ENCODE results near the gene APMAP. TPM values are rescaled to one million over a fixed set of nuclear protein-coding genes. Genes with fewer than 3 reads are reported as not detected.

Gene APMAP
- total and polyA plus RNA-seq, 10 of the 15 experiments (the other 5 are each of a cell fraction or from before 2014, with no cell fraction given), result 12.1 to 60.2 (median 32.7) TPM

- peak; percentile 92 for TF ChIP-seq PKNOX1 (IDR thresholded peaks at IDR 0.05)
- TF ChIP-seq JUNB (IDR thresholded peaks at IDR 0.05), result peak; percentile 45; the same call in 1 of the 2 replicates
- no peak for TF ChIP-seq SP1 (IDR thresholded peaks at IDR 0.05; ENCODE audit: low read depth, low read length)
- no peak for TF ChIP-seq ZNF384 (IDR thresholded peaks at IDR 0.05; ENCODE audit: borderline replicate concordance, low read depth, low read length)
- TF ChIP-seq SMC3 (IDR thresholded peaks at IDR 0.05; ENCODE audit: borderline replicate concordance, low read length), result peak; percentile 99
These were observed 2.2 kb upstream of the APMAP start (continued) for GRCh38 chr20:24994470-24995368.

GRCh38 chr20:24994186-24994465, 1.6 kb upstream of the APMAP start:
- H3K27me3 ChIP-seq (replicated peaks in 1 of 2; ENCODE audit: control insufficient read depth in 2 of 2, insufficient read depth in 2 of 2, low read length in 1 of 2), result no peaks in the 10 kb centered on the region
- peaks cover 27% of the 10 kb centered on the region for H3K79me2 ChIP-seq (ENCODE audit: control insufficient read depth, insufficient read depth, low read length)
- ChIA-PET CTCF (interaction anchor here (0.6 to 13.8 kb wide), 16 partner anchors 10 to 414 kb away, joined by 3 to 244 read pairs (median 6); partner anchors contain the start of genes ACSS1, GINS1 and PYGB), POLR2A (interaction anchor here (0.6 to 1.2 kb wide), 4 partner anchors 59 to 70 kb away, joined by 3 to 6 read pairs (median 4); partner anchors contain the start of gene ACSS1), RAD21 (ENCODE audit: unreplicated experiment) (interaction anchor here (0.9 to 4.7 kb wide), 8 partner anchors 42 to 405 kb away, joined by 3 to 87 read pairs (median 6); partner anchors contain the start of gene ACSS1), SMC1A (ENCODE audit: uncharacterized antibody, unreplicated experiment) (interaction anchor here (0.8 to 4.8 kb wide), 9 partner anchors 9 to 405 kb away, joined by 3 to 116 read pairs (median 5); partner anchors contain the start of gene ACSS1)
- H3K9ac ChIP-seq (ENCODE audit: control insufficient read depth, insufficient read depth, low read length), result no peak overlapping the region
- H2AFZ ChIP-seq (ENCODE audit: control insufficient read depth, low read depth, low read length), result no peak overlapping the region
- FAIRE-seq, result no peak
- intact Hi-C loops (cut with micrococcal nuclease; ENCODE audit: unreplicated experiment) (no loop called here), in situ Hi-C loops (cut with MboI) (loop anchor here (5.0 kb wide), 2 partner anchors 68 to 183 kb away; no protein-coding TSS in a partner anchor)
- no peak overlapping the region for H3K27ac ChIP-seq (ENCODE audit: control insufficient read depth, insufficient read depth)
- H4K20me1 ChIP-seq (ENCODE audit: control insufficient read depth, insufficient read depth), result no peaks in the 10 kb centered on the region
- no peak for DNase-seq (ENCODE audit: low read depth, low spot score)
- H3K4me3 ChIP-seq, result no peak overlapping the region
- peaks cover 5% of the 10 kb centered on the region; the same call in 1 of the 2 replicates for H3K4me1 ChIP-seq (ENCODE audit: control insufficient read depth, insufficient read depth, low read length)
- WGBS (ENCODE audit: insufficient coverage, insufficient replicate concordance, low lambda C conversion rate, missing lambda C conversion rate), result 53% methylated on average over 1 of the region's 1 CpG
- no peak for ATAC-seq
- no peaks in the 10 kb centered on the region for H3K36me3 ChIP-seq (ENCODE audit: control insufficient read depth in 2 of 2, insufficient read depth in 2 of 2, low read length in 1 of 2)
- no TSS peak for BruUV-seq (replicated peaks)
- H3K9me3 ChIP-seq (replicated peaks; ENCODE audit: control insufficient read depth, insufficient read depth, low read length), result no peaks in the 10 kb centered on the region
- no peak overlapping the region for H3K4me2 ChIP-seq (ENCODE audit: control insufficient read depth, insufficient read depth)
- TF ChIP-seq RAD51 (IDR thresholded peaks at IDR 0.05), result no peak
- no peak for TF ChIP-seq MLLT1 (IDR thresholded peaks at IDR 0.05)
- TF ChIP-seq RB1 (IDR thresholded peaks at IDR 0.05; ENCODE audit: borderline replicate concordance), result no peak
- no peak for TF ChIP-seq RELA (IDR thresholded peaks at IDR 0.05; ENCODE audit: borderline replicate concordance, partially characterized antibody)
- TF ChIP-seq PRDM15 (CRISPR knock-in tag; IDR thresholded peaks at IDR 0.05), result no peak
- no peak for TF ChIP-seq SUPT20H (IDR thresholded peaks at IDR 0.05; ENCODE audit: borderline replicate concordance, control insufficient read depth, low read depth, low read length)
- no peak for TF ChIP-seq HSF1 (IDR thresholded peaks at IDR 0.05; ENCODE audit: low read depth, low read length)
- TF ChIP-seq HDGF (IDR thresholded peaks at IDR 0.05), result no peak
- no peak for TF ChIP-seq MTA3 (IDR thresholded peaks at IDR 0.05; ENCODE audit: borderline replicate concordance, low read length)
